ENCODE measurements around the gene POLN.

- TF ChIP-seq CTCF (conservative IDR thresholded peaks at IDR 0.05; ENCODE audit: low read depth, low read length) (no peak), EZH2 (IDR thresholded peaks at IDR 0.05; ENCODE audit: low read length, unreplicated experiment) (no peak)
Measured at GRCh38 chr4:2180410-2180809, 61.5 kb downstream of the POLN start.

Data from PC-3 (cell line).